Liver (tissue), 9 donors: Measurements from ENCODE around the gene AMPD3. TPM values are rescaled to one million over a fixed set of nuclear protein-coding genes. Genes with fewer than 3 reads are reported as not detected.

Experiments
- DNase-seq: peaks from one replicate; pipeline ENCODE4 v3.0.0-alpha.2; 2017; ENCODE audit warnings: low spot score
- H3K27ac ChIP-seq, 2 donors: one replicate each; pipeline ENCODE4 v1.7.0; 2013; ENCODE audit warnings: inconsistent platforms in 2 of 2, low read length in 2 of 2, control low read depth in 1 of 2, low read depth in 1 of 2, mild to moderate bottlenecking in 1 of 2
- H3K27me3 ChIP-seq, 4 donors: one replicate each; pipeline versions ENCODE4 v1.6.1 to v1.7.0; 2013; ENCODE audit warnings: low read length in 3 of 4, inconsistent platforms in 1 of 4, mild to moderate bottlenecking in 1 of 4, moderate library complexity in 1 of 4; ENCODE audit not compliant: control insufficient read depth in 4 of 4, insufficient read depth in 4 of 4
- H3K36me3 ChIP-seq, 4 donors: one replicate each; pipeline versions ENCODE4 v1.6.1 to v1.7.0; 2013; ENCODE audit warnings: low read length in 3 of 4, mild to moderate bottlenecking in 3 of 4, low read depth in 1 of 4, moderate library complexity in 1 of 4; ENCODE audit not compliant: control insufficient read depth in 4 of 4, insufficient read depth in 3 of 4
- H3K4me1 ChIP-seq, 4 donors: one replicate each; pipeline versions ENCODE4 v1.6.1 to v1.7.0; 2013; ENCODE audit warnings: low read length in 3 of 4, mild to moderate bottlenecking in 3 of 4, moderate library complexity in 1 of 4; ENCODE audit not compliant: control insufficient read depth in 4 of 4, insufficient read depth in 4 of 4
- H3K4me3 ChIP-seq, 3 donors: one replicate each; pipeline versions ENCODE4 v1.6.1 to v1.7.0; 2013; ENCODE audit warnings: low read length in 3 of 3, control low read depth in 1 of 3, low read depth in 1 of 3, mild to moderate bottlenecking in 1 of 3
- H3K9ac ChIP-seq, 2 donors: one replicate each; pipeline ENCODE4 v1.7.0; 2013; ENCODE audit warnings: low read length in 2 of 2, mild to moderate bottlenecking in 2 of 2, moderate library complexity in 2 of 2, control low read depth in 1 of 2, low read depth in 1 of 2
- H3K9me3 ChIP-seq, 4 donors: one replicate each; pipeline versions ENCODE4 v1.6.1 to v1.7.0; 2013; ENCODE audit warnings: low read length in 3 of 4; ENCODE audit not compliant: control insufficient read depth in 4 of 4
- CTCF ChIP-seq: fragments of 150-350 bp; IDR thresholded peaks from 2 replicates; pipeline ENCODE4 v1.5.1; 2017; ENCODE audit warnings: improper control_type of control experiment, low read depth, low read length; ENCODE audit not compliant: missing input control
- EGR1 ChIP-seq, 2 donors: IDR thresholded peaks; 2 replicates each; pipeline ENCODE4 v1.6.1; 2016 to 2018; ENCODE audit warnings: antibody characterized with exemption in 2 of 2, low read depth in 2 of 2
- FOXA1 ChIP-seq: IDR thresholded peaks from 2 replicates; pipeline ENCODE4 v1.6.1; 2016; ENCODE audit warnings: antibody characterized with exemption
- FOXA2 ChIP-seq: IDR thresholded peaks from 2 replicates; pipeline ENCODE4 v1.6.1; 2016; ENCODE audit warnings: antibody characterized with exemption
- GABPA ChIP-seq, 2 donors: IDR thresholded peaks in 1 of 2; conservative IDR thresholded peaks in 1 of 2; 2 replicates each; pipeline ENCODE4 v1.6.1; 2016; ENCODE audit warnings: antibody characterized with exemption in 2 of 2, mild to moderate bottlenecking in 1 of 2, moderate library complexity in 1 of 2
- HNF4A ChIP-seq, 2 donors: conservative IDR thresholded peaks; 2 replicates each; pipeline ENCODE4 v1.6.1; 2016; ENCODE audit warnings: antibody characterized with exemption in 2 of 2, mild to moderate bottlenecking in 2 of 2
- HNF4G ChIP-seq: IDR thresholded peaks from 2 replicates; pipeline ENCODE4 v1.6.1; 2016; ENCODE audit warnings: antibody characterized with exemption
- JUND ChIP-seq, 2 donors: IDR thresholded peaks; 2 replicates each; pipeline ENCODE4 v1.6.1; 2016; ENCODE audit warnings: antibody characterized with exemption in 2 of 2
- MAX ChIP-seq: IDR thresholded peaks from 2 replicates; pipeline ENCODE4 v1.6.1; 2016; ENCODE audit warnings: antibody characterized with exemption
- NR2F2 ChIP-seq: IDR thresholded peaks from 2 replicates; pipeline ENCODE4 v1.6.1; 2016; ENCODE audit warnings: antibody characterized with exemption
- RAD21 ChIP-seq, 2 donors: IDR thresholded peaks; 2 replicates each; pipeline ENCODE4 v1.6.1; 2016; ENCODE audit warnings: antibody characterized with exemption in 2 of 2, mild to moderate bottlenecking in 2 of 2
- RXRA ChIP-seq, 2 donors: IDR thresholded peaks; 2 replicates each; pipeline ENCODE4 v1.6.1; 2017 to 2018; ENCODE audit warnings: antibody characterized with exemption in 2 of 2, mild to moderate bottlenecking in 1 of 2
- SP1 ChIP-seq: IDR thresholded peaks from 2 replicates; pipeline ENCODE4 v1.6.1; 2018; ENCODE audit warnings: antibody characterized with exemption, mild to moderate bottlenecking
- TAF1 ChIP-seq: conservative IDR thresholded peaks from 2 replicates; pipeline ENCODE4 v1.6.1; 2016; ENCODE audit warnings: antibody characterized with exemption, mild to moderate bottlenecking
- YY1 ChIP-seq: IDR thresholded peaks from 2 replicates; pipeline ENCODE4 v1.6.1; 2016; ENCODE audit warnings: antibody characterized with exemption, mild to moderate bottlenecking
- ZBTB33 ChIP-seq: IDR thresholded peaks from 2 replicates; pipeline ENCODE4 v1.6.1; 2016; ENCODE audit warnings: antibody characterized with exemption
- WGBS: extraction: QIAGEN DNeasy Blood & Tissue Kit; methylation state at CpG from one replicate; pipeline ENCODE4 v1.1.7; 2013; 5-methylcytosine and 5-hydroxymethylcytosine counted together
- polyA plus RNA-seq, 2 donors: library from polyadenylated mRNA; stranded (reverse) in 1 of 2; unstranded in 1 of 2; fragments of 200-250 nt in 1 of 2; fragments of >200 nt in 1 of 2; fragmentation: Nextera tagmentation in 1 of 2; extraction: Ambion mirVana in 1 of 2; gene quantifications; one replicate each; pipeline versions ENCODE4 v1.2.1 to v1.2.3, GENCODE V29; 2013 to 2015
- total RNA-seq, 2 donors: library from RNA; depleted of rRNA; stranded (reverse); fragments of >200 nt; gene quantifications; one replicate each; pipeline ENCODE4 v1.2.3, GENCODE V29; 2014
- TF ChIP-seq, protein P1 (sequence below): IDR thresholded peaks from 2 replicates; pipeline ENCODE4 v1.6.1; 2016; ENCODE audit warnings: antibody characterized with exemption
- TF ChIP-seq, protein P2 (sequence below): IDR thresholded peaks from 2 replicates; pipeline ENCODE4 v1.6.1; 2016; ENCODE audit warnings: antibody characterized with exemption, mild to moderate bottlenecking
- donor health status: healthy.
- donor health status: healthy.
- donor health status: healthy.
- donor health status: healthy.
- donor health status: healthy.

AMPD3 gene
- total and polyA plus RNA-seq, 4 donors: 0.40 to 7.4 (median 1.1) TPM

GRCh38 chr11:10490398-10491241 lies 35.6 kb downstream of the AMPD3 start:
- peaks cover 0 to 9% (median 0%) of the 10 kb centered on the region in 4 donors for H3K36me3 ChIP-seq
- H3K9ac ChIP-seq: no peak overlapping the region

GRCh38 chr11:10492084-10492483 lies 37.0 kb downstream of the AMPD3 start:
- no peak overlapping the region for H3K9ac ChIP-seq
- H3K4me1 ChIP-seq: peaks cover 0 to 2% (median 0%) of the 10 kb centered on the region in 4 donors
- H3K36me3 ChIP-seq: peaks cover 0 to 8% (median 0%) of the 10 kb centered on the region in 4 donors
- 97% methylated on average over 2 of the region's 2 CpGs for WGBS
- no peak overlapping the region for H3K4me3 ChIP-seq
- peak; percentile 5 for DNase-seq
- H3K9me3 ChIP-seq: no peaks in the 10 kb centered on the region
- no peak overlapping the region for H3K27ac ChIP-seq
- H3K27me3 ChIP-seq: no peaks in the 10 kb centered on the region
- TF ChIP-seq HNF4A (conservative IDR thresholded peaks at IDR 0.05) (no peak), FOXA2 (no peak), CTCF (no peak), ZBTB33 (no peak), SP1 (no peak), GABPA (IDR thresholded peaks at IDR 0.05 in 1 of 2, conservative IDR thresholded peaks at IDR 0.05 in 1 of 2) (no peak), EGR1 (IDR thresholded peaks at IDR 0.05; ENCODE audit: low read depth in 2 of 2) (no peak), HNF4G (no peak), JUND (IDR thresholded peaks at IDR 0.05) (no peak), YY1 (no peak), FOXA1 (no peak), RAD21 (IDR thresholded peaks at IDR 0.05) (no peak), TAF1 (no peak), NR2F2 (no peak), RXRA (IDR thresholded peaks at IDR 0.05) (no peak), MAX (no peak)
- TF ChIP-seq, protein P1, sequence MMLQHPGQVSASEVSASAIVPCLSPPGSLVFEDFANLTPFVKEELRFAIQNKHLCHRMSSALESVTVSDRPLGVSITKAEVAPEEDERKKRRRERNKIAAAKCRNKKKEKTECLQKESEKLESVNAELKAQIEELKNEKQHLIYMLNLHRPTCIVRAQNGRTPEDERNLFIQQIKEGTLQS: no peak
- TF ChIP-seq, protein P2, sequence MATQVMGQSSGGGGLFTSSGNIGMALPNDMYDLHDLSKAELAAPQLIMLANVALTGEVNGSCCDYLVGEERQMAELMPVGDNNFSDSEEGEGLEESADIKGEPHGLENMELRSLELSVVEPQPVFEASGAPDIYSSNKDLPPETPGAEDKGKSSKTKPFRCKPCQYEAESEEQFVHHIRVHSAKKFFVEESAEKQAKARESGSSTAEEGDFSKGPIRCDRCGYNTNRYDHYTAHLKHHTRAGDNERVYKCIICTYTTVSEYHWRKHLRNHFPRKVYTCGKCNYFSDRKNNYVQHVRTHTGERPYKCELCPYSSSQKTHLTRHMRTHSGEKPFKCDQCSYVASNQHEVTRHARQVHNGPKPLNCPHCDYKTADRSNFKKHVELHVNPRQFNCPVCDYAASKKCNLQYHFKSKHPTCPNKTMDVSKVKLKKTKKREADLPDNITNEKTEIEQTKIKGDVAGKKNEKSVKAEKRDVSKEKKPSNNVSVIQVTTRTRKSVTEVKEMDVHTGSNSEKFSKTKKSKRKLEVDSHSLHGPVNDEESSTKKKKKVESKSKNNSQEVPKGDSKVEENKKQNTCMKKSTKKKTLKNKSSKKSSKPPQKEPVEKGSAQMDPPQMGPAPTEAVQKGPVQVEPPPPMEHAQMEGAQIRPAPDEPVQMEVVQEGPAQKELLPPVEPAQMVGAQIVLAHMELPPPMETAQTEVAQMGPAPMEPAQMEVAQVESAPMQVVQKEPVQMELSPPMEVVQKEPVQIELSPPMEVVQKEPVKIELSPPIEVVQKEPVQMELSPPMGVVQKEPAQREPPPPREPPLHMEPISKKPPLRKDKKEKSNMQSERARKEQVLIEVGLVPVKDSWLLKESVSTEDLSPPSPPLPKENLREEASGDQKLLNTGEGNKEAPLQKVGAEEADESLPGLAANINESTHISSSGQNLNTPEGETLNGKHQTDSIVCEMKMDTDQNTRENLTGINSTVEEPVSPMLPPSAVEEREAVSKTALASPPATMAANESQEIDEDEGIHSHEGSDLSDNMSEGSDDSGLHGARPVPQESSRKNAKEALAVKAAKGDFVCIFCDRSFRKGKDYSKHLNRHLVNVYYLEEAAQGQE: no peak

More at GRCh38 chr11:10490398-10491241, 35.6 kb downstream of the AMPD3 start:
- peak; percentile 34 for DNase-seq
- no peaks in the 10 kb centered on the region for H3K9me3 ChIP-seq
- 71% methylated on average over 13 of the region's 13 CpGs for WGBS
- TF ChIP-seq RXRA (IDR thresholded peaks at IDR 0.05) (peak; percentile 5 to 55), HNF4A (conservative IDR thresholded peaks at IDR 0.05) (no peak), JUND (IDR thresholded peaks at IDR 0.05) (peak in 1 of 2 donors; percentile 87), NR2F2 (peak; percentile 76)
- no peaks in the 10 kb centered on the region for H3K27me3 ChIP-seq
- peak overlapping the region; percentile 17 to 64 for H3K27ac ChIP-seq
- no peak overlapping the region for H3K4me3 ChIP-seq
- H3K4me1 ChIP-seq: peaks cover 0 to 2% (median 0%) of the 10 kb centered on the region in 4 donors
